Measurements from ENCODE around the gene KDM5D. TPM values are rescaled to one million over a fixed set of nuclear protein-coding genes. Genes with fewer than 3 reads are reported as not detected.

The KDM5D gene
- not detected for total RNA-seq

DNA sequence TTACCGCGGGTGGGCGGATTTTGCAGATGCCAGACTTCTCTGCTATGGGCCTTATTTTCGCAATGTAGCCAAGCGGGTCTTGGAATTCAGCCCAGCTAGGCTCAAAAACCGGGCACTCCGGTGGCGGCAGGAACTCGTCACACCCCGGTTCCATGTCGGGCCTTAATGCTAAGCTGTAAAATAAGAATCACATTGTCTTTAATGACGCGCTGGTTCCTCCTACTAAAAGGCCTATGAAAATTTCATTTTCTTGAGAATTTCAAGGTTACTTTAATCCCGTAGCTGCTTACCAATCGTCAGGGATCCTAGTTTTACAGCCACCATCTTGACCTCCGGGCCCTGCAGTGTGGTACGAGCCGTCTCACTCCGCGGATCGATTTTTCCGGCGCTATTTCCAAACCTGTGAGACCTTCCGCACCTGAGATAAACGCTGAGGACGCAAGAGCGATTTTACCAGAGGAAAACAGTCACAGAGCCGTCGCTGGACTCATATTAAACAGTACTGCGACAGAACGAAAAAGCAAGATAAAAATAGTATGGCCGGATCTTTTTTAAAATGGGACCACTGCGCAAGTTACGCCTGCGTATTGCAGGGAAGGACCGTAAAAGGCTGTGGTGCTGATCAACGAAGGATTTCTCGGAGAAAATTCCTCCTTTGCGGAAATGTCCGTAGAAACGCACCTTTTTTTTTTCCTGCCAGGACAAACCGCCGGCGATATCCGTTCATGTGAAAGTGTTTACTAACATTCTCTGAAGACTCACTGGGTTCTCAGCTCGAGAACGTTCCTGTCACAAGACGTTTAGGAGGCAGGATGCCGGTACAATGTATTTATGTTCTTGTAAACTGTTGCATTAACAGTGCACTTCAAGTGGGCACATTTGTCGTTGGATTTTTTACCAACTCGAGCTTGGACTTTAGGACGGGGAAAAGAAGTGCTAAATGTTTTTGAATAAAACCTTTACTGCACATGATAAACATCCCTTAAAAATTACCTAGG is at the start of gene KDM5D:
KDM5D (minus strand) TSS at position 346 of the 998 bp plus-strand sequence; CDS start at position 154, 192 bp downstream.
- ATAC-seq: no peak

DNA sequence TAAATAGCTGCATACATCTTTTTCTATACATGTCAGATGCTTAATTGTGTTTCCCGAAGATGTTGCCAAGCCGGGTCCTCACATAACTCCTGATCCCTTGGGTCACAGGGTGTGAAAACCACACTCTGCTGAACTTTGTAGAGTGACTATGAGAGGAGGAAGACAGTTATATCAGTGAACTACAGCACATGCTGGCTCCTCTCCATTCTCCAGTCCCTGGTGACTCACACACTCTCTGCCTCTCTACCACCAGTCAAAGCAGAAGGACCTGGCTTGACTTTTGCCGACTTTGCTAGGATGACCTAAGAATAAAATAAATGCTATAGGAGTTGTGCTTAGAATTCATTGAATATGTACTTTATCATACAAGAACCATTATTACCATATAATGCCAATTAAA is 23.8 kb upstream of the KDM5D start:
- ATAC-seq: no peak

DNA sequence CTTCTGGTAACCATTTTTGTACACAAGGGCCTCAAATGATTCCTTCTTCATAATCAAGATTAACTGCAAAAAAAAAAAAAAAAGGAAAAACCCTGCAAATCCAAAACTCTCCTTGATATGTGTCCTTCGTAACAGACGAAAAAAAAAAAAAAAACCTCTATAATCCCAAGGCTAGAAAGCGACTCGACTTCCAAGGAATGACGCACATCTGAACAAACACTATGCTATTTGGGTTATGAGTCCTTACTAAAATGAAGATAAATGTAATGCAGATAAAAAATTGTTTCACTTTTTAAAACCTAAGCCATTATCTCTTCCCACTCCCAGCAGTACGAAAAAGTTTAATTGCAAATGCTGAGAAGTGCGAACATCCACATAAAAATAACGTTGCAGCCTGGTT is 1.2 kb downstream of the KDM5D start:
- no peak for ATAC-seq

- ATAC-seq: no peak
Observed at GRCh38 chrY:19742153-19742552, 2.4 kb downstream of the KDM5D start.

DNA sequence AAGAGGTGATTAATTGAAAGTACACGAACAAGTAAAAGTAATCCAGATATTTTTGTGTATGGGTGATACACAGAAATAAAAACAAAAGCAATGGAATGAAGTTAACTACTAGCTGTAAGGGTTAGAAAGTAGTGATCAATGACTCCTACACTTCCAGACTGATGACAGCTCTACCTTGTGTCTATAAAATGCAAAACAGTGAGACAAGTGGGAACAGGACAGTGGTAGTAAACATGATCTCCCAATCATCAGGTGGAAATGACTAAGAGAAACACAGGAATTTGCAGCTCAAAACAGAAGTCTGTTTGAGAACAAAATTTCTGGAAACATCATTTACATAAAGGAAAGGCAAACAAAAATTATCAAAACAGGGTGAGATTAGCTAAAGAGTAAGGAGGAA is 10.1 kb downstream of the KDM5D start:
- ATAC-seq: no peak

DNA sequence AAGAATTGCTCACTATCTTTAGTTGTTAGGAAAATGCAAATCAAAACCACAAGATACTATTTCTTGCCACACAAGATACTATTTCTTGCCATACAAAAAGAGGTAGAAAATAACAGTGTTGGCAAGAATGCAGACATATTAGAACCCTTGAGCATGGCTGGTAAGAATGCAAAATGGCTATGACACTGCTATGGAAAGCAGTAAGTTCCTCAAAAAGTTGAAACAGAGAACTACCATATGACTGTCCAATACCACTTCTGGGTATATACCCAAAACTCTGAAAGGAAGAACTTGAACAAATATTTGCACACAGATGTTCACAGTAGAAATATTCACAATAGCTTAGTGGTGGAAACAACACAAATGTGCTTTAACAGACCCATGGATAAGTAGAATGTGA is 26.6 kb downstream of the KDM5D start:
- no peak for ATAC-seq

GRCh38 chrY:19717146-19717545 is 27.4 kb downstream of the KDM5D start:
- no peak for ATAC-seq

DNA sequence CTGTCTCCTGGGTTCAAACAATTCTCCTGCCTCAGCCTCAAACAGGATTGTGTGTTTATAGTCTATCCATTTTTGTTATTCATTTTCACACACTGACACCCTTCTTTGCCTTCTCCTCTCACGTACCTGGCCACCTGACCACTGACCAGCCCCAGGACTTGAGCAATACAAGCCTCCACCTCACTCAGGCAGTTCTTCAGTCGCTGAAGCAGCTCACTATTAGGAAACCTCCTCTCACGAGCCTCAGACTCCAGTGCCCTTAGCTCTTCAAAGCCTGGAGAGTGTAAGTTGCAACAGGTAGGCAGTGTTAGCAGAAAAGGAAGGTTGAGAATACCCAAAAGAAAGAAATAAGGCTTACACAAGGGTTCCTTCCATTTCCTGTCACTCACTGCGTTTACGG is 29.3 kb downstream of the KDM5D start:
- no peak for ATAC-seq

DNA sequence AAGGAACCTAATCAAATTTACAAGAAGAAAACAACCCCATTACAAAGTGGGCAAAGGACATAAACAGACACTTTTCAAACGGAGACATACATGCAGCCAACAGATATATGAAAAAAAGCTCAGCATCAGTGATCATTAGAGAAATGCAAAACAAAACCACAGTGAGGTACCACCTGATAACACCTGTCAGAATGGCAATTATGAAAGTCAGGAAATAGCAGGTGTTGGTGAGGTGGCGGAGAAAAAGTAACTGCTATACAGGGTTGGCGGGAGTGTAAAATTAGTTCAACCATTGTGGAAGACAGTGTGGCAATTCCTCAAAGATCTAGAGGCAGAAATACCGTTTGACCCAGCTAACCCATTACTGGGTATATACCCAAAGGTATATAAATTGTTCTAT is 31.1 kb downstream of the KDM5D start:
- no peak for ATAC-seq

DNA sequence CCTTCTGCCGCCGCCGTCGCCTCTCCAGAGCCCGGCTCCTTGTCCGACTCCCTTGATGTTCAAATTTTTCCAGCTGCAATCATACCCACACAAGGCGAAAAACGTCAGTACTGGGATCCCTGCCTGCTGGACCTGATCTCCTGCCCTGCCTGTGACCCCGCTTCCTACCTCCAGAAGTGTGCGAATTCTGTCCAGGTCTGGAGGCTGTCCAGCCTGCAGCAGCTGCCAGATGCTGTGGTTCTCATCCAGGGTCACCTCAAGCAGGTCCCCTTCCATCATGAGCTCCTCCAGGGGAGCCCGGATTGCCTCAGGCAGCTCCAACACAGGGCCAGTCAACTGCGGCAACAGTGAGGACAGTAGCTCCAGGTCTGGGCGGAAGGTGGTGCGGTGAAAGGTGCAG is 38.3 kb downstream of the KDM5D start:
- ATAC-seq: no peak

DNA sequence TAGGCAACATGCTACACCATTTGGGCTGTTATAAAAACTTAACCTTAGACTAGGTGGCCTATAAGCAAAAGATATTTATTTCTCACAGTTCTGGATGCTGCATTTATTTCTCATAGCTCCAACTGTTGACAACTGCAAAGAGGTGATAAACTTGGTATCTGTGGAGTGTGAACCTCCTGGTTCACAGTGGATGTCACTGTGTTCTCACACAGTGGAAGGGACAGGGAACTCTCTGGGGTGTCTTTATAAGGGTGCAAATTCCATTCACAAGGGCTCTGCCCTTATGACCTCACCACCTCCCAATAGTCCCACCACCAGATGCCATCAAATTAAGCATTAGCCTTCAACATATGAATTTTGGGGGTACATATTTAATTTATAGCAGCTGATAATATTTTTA is 46.0 kb downstream of the KDM5D start:
- ATAC-seq: no peak

DNA sequence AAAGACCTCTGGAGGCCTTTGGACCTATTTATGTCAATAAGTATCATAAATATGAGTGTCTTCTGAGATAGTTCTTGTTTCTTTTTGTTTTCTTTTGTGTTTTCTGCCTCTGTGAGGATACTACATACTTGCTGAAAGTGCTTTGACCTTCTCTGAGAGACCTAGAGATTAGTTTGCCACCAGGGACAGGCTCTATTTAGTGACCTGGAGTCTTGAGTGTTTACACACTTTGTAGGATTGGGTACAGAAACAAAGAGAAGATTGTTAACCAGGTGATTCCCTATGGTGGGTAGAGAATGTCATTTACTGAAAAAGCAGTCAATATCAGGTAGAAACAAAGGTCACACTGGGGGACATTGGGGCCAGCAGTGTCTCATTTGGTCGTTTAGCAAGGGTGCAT is 63.7 kb downstream of the KDM5D start:
- ATAC-seq: no peak

Data from esophagus mucosa (tissue), 1 donor.